Smooth muscle cell (in vitro differentiated cells): Measurements from ENCODE around the gene RECQL5. TPM values are rescaled to one million over a fixed set of nuclear protein-coding genes. Genes with fewer than 3 reads are reported as not detected.

Experiments
- DNase-seq: peaks from one replicate; lab custom pipeline; 2025; ENCODE audit not compliant: unreplicated experiment; lab: John Stamatoyannopoulos, UW
- H2AFZ ChIP-seq: fragments of 200-600 bp; sonication (generic); 2 replicates; pipeline ENCODE4 v1.6.0; 2016; ENCODE audit warnings: antibody characterized with exemption, low read depth, mild to moderate bottlenecking
- H3F3A ChIP-seq: fragments of 200-600 bp; sonication (generic); 2 replicates; pipeline ENCODE4 v1.6.0; 2017; ENCODE audit warnings: antibody characterized with exemption, low read depth
- H3K27ac ChIP-seq: fragments of 200-600 bp; sonication (generic); 2 replicates; pipeline ENCODE4 v1.5.1; 2016; ENCODE audit warnings: low read depth, mild to moderate bottlenecking
- H3K27me3 ChIP-seq: fragments of 200-600 bp; sonication (generic); 2 replicates; pipeline ENCODE4 v1.6.1; 2016; ENCODE audit warnings: low read depth, mild to moderate bottlenecking
- H3K36me3 ChIP-seq: fragments of 200-600 bp; sonication (generic); 2 replicates; pipeline ENCODE4 v1.5.1; 2016; ENCODE audit warnings: low read depth
- H3K4me1 ChIP-seq: fragments of 200-600 bp; sonication (generic); 2 replicates; pipeline ENCODE4 v1.5.1; 2016; ENCODE audit warnings: low read depth
- H3K4me2 ChIP-seq: fragments of 200-600 bp; sonication (generic); 2 replicates; pipeline ENCODE4 v1.6.0; 2016; ENCODE audit warnings: mild to moderate bottlenecking
- H3K4me3 ChIP-seq: fragments of 200-600 bp; sonication (generic); 2 replicates; pipeline ENCODE4 v1.5.1; 2016; ENCODE audit warnings: mild to moderate bottlenecking
- H3K79me2 ChIP-seq: fragments of 200-600 bp; sonication (generic); 2 replicates; pipeline ENCODE4 v1.6.0; 2016; ENCODE audit warnings: low read depth, mild to moderate bottlenecking
- H3K9ac ChIP-seq: fragments of 200-600 bp; sonication (generic); 2 replicates; pipeline ENCODE4 v1.6.0; 2016; ENCODE audit warnings: low read depth
- H3K9me3 ChIP-seq: fragments of 200-600 bp; sonication (generic); replicated peaks from 2 replicates; pipeline ENCODE4 v1.5.1; 2016; ENCODE audit warnings: low read depth
- H4K20me1 ChIP-seq: fragments of 200-600 bp; sonication (generic); 2 replicates; pipeline ENCODE4 v1.6.0; 2016; ENCODE audit warnings: low read depth
- CTCF ChIP-seq: fragments of 200-600 bp; sonication (generic); IDR thresholded peaks from 2 replicates; pipeline ENCODE4 v1.5.1; 2017; ENCODE audit warnings: borderline replicate concordance, mild to moderate bottlenecking, antibody characterized with exemption; ENCODE audit not compliant: insufficient read depth, poor library complexity, severe bottlenecking
- WGBS: methylation state at CpG from one replicate; pipeline ENCODE4 v1.1.7; 2016; ENCODE audit warnings: low lambda C conversion rate; 5-methylcytosine and 5-hydroxymethylcytosine counted together
- polyA plus RNA-seq: library from polyadenylated mRNA; unstranded; fragments of >200 nt; fragmentation: Nextera tagmentation; extraction: Ambion mirVana; gene quantifications from 2 replicates; pipeline ENCODE4 v1.2.1, GENCODE V29; 2016
- total RNA-seq: library from RNA; depleted of rRNA; stranded (reverse); fragments of >200 nt; gene quantifications from 2 replicates; pipeline ENCODE4 v1.2.3, GENCODE V29; 2014

RECQL5 gene
- total and polyA plus RNA-seq, 2 experiments from 2014 or later = 15.7 to 38.2 TPM

GRCh38 chr17:75665981-75666380, 973 bp downstream of the RECQL5 start:
- Histone ChIP-seq H3K9ac (peak overlapping the region; percentile 98), H3K36me3 (no peaks in the 10 kb centered on the region), H3K79me2 (peaks cover 51% of the 10 kb centered on the region), H3F3A (no peaks in the 10 kb centered on the region), H3K9me3 (no peaks in the 10 kb centered on the region), H3K4me2 (peak overlapping the region; percentile 99), H3K4me3 (peak overlapping the region; percentile 84), H4K20me1 (peaks cover 11% of the 10 kb centered on the region), H3K27ac (no peak overlapping the region), H2AFZ (no peak overlapping the region), H3K27me3 (no peaks in the 10 kb centered on the region), H3K4me1 (peaks cover 16% of the 10 kb centered on the region)
- 93% methylated on average over 10 of the region's 10 CpGs for WGBS
- no peak for DNase-seq
- no peak for TF ChIP-seq CTCF

- Histone ChIP-seq H3K27ac (no peak overlapping the region), H3K4me2 (no peak overlapping the region), H3K9ac (no peak overlapping the region), H3F3A (no peaks in the 10 kb centered on the region), H3K4me3 (no peak overlapping the region), H3K9me3 (no peaks in the 10 kb centered on the region), H3K4me1 (peaks cover 16% of the 10 kb centered on the region), H3K36me3 (no peaks in the 10 kb centered on the region), H3K79me2 (peaks cover 33% of the 10 kb centered on the region), H3K27me3 (no peaks in the 10 kb centered on the region), H2AFZ (no peak overlapping the region), H4K20me1 (no peaks in the 10 kb centered on the region)
- 96% methylated on average over 3 of the region's 3 CpGs for WGBS
- DNase-seq = no peak
- TF ChIP-seq CTCF = no peak
These were observed 2.8 kb downstream of the RECQL5 start for GRCh38 chr17:75664099-75664549.

GRCh38 chr17:75662511-75662910, 4.4 kb downstream of the RECQL5 start:
- WGBS = 98% methylated on average over 9 of the region's 9 CpGs
- Histone ChIP-seq H3F3A (no peaks in the 10 kb centered on the region), H2AFZ (no peak overlapping the region), H3K4me1 (peaks cover 7% of the 10 kb centered on the region), H4K20me1 (no peaks in the 10 kb centered on the region), H3K36me3 (no peaks in the 10 kb centered on the region), H3K4me2 (no peak overlapping the region), H3K9me3 (no peaks in the 10 kb centered on the region), H3K27ac (no peak overlapping the region), H3K79me2 (peaks cover 16% of the 10 kb centered on the region), H3K4me3 (no peak overlapping the region), H3K27me3 (no peaks in the 10 kb centered on the region), H3K9ac (no peak overlapping the region)
- no peak for TF ChIP-seq CTCF
- no peak for DNase-seq

- Histone ChIP-seq H3K4me1 (peaks cover 7% of the 10 kb centered on the region), H3K4me2 (no peak overlapping the region), H4K20me1 (no peaks in the 10 kb centered on the region), H3K79me2 (peaks cover 8% of the 10 kb centered on the region), H3K36me3 (no peaks in the 10 kb centered on the region), H2AFZ (no peak overlapping the region), H3K4me3 (no peak overlapping the region), H3F3A (no peaks in the 10 kb centered on the region), H3K27ac (no peak overlapping the region), H3K9ac (no peak overlapping the region), H3K9me3 (no peaks in the 10 kb centered on the region), H3K27me3 (no peaks in the 10 kb centered on the region)
- 100% methylated on average over 4 of the region's 4 CpGs for WGBS
- DNase-seq = no peak
- no peak for TF ChIP-seq CTCF
These were observed 5.4 kb downstream of the RECQL5 start for GRCh38 chr17:75661531-75661930.
